GM23338 (cell line): ENCODE measurements around the gene COL15A1. TPM values are rescaled to one million over a fixed set of nuclear protein-coding genes. Genes with fewer than 3 reads are reported as not detected.

ENCODE experiments used
- ATAC-seq: fragments of 200-7000 bp; cut with Tn5 transposase; 3 replicates; pipeline ENCODE4 v1.9.1; 2020
- DNase-seq: peaks from one replicate; pipeline ENCODE4 v3.0.0-alpha.2; 2015; ENCODE audit warnings: low spot score
- H2AFZ ChIP-seq: fragments of 200-600 bp; sonication (generic); 2 replicates; pipeline ENCODE4 v1.8.0; 2016; ENCODE audit warnings: antibody characterized with exemption, mild to moderate bottlenecking, moderate library complexity
- H3F3A ChIP-seq: fragments of 200-600 bp; sonication (generic); replicated peaks from 2 replicates; pipeline ENCODE4 v1.8.0; 2017; ENCODE audit warnings: antibody characterized with exemption, mixed run types, low read depth
- H3K27ac ChIP-seq: fragments of 200-600 bp; sonication (generic); 2 replicates; pipeline ENCODE4 v1.6.1; 2016; ENCODE audit warnings: low read depth
- H3K27me3 ChIP-seq: fragments of 200-600 bp; sonication (generic); 2 replicates; pipeline ENCODE4 v1.8.0; 2016; ENCODE audit warnings: mild to moderate bottlenecking, mixed run types, moderate library complexity; ENCODE audit not compliant: insufficient read depth
- H3K36me3 ChIP-seq: fragments of 200-600 bp; sonication (generic); 2 replicates; pipeline ENCODE4 v1.8.0; 2016; ENCODE audit warnings: mild to moderate bottlenecking; ENCODE audit not compliant: insufficient read depth
- H3K4me1 ChIP-seq: fragments of 200-600 bp; sonication (generic); 2 replicates; pipeline ENCODE4 v1.8.0; 2016; ENCODE audit warnings: mild to moderate bottlenecking, moderate library complexity; ENCODE audit not compliant: insufficient read depth
- H3K4me2 ChIP-seq: fragments of 200-600 bp; sonication (generic); 2 replicates; pipeline ENCODE4 v1.7.1; 2017; ENCODE audit warnings: mixed run types
- H3K4me3 ChIP-seq: fragments of 200-600 bp; sonication (generic); 2 replicates; pipeline ENCODE4 v1.6.1; 2016; ENCODE audit warnings: mixed run types
- H3K79me2 ChIP-seq: fragments of 200-600 bp; sonication (generic); replicated peaks from 2 replicates; pipeline ENCODE4 v1.8.0; 2017; ENCODE audit warnings: mild to moderate bottlenecking; ENCODE audit not compliant: insufficient read depth
- H3K9me2 ChIP-seq: fragments of 200-600 bp; sonication (generic); 2 replicates; pipeline ENCODE4 v1.8.0; 2017; ENCODE audit not compliant: insufficient read depth
- H4K20me1 ChIP-seq: fragments of 200-600 bp; sonication (generic); replicated peaks from 2 replicates; pipeline ENCODE4 v1.8.0; 2017; ENCODE audit warnings: mild to moderate bottlenecking; ENCODE audit not compliant: insufficient read depth
- H3K27ac Mint-ChIP-seq: 2 replicates; pipeline ENCODE4 v1.8.0; 2020; ENCODE audit warnings: inconsistent platforms, mild to moderate bottlenecking, moderate library complexity, mixed read lengths
- H3K27me3 Mint-ChIP-seq: 3 replicates; pipeline ENCODE4 v1.8.0; 2022; ENCODE audit warnings: low read depth, mild to moderate bottlenecking, moderate library complexity, mixed read lengths, inconsistent platforms; ENCODE audit not compliant: insufficient read depth, poor library complexity
- H3K36me3 Mint-ChIP-seq: 3 replicates; pipeline ENCODE4 v1.8.0; 2021; ENCODE audit warnings: low read depth, mild to moderate bottlenecking, inconsistent platforms, moderate library complexity, mixed read lengths
- H3K4me1 Mint-ChIP-seq: 3 replicates; pipeline ENCODE4 v1.8.0; 2020; ENCODE audit warnings: mild to moderate bottlenecking, inconsistent platforms, mixed read lengths
- H3K4me3 Mint-ChIP-seq: 3 replicates; pipeline ENCODE4 v1.8.0; 2021; ENCODE audit warnings: moderate library complexity, mild to moderate bottlenecking, inconsistent platforms, mixed read lengths
- H3K9me3 Mint-ChIP-seq: 3 replicates; pipeline ENCODE4 v1.8.0; 2020; ENCODE audit warnings: moderate library complexity, mild to moderate bottlenecking, inconsistent platforms, mixed read lengths
- CREB1 ChIP-seq: fragments of 250-450 bp; sonication (Bioruptor Pico); IDR thresholded peaks from 2 replicates; pipeline ENCODE4 v1.5.0; 2020; ENCODE audit warnings: low read depth, mild to moderate bottlenecking, moderate library complexity
- CTCF ChIP-seq, 2 experiments: fragments of 200-600 bp in 1 of 2; sonication (generic) in 1 of 2; conservative IDR thresholded peaks; 2 replicates each; pipeline versions ENCODE4 v1.5.1 to v1.6.1; 2016 to 2017; ENCODE audit warnings: antibody characterized with exemption in 2 of 2, low read depth in 2 of 2, mild to moderate bottlenecking in 2 of 2, moderate library complexity in 1 of 2
- ETS1 ChIP-seq: IDR thresholded peaks from 2 replicates; pipeline ENCODE4 v1.6.1; 2016; ENCODE audit warnings: antibody characterized with exemption
- EZH2 ChIP-seq: fragments of 200-600 bp; sonication (generic); IDR thresholded peaks from one replicate; pipeline ENCODE4 v1.8.0; 2017; ENCODE audit warnings: antibody characterized with exemption, mild to moderate bottlenecking, low read depth; ENCODE audit not compliant: unreplicated experiment
- EZH2phosphoT487 ChIP-seq: fragments of 200-600 bp; sonication (generic); IDR thresholded peaks from one replicate; pipeline ENCODE4 v1.8.1; 2018; ENCODE audit warnings: antibody characterized with exemption; ENCODE audit not compliant: unreplicated experiment
- JUNB ChIP-seq: IDR thresholded peaks from one replicate; pipeline ENCODE4 v1.6.1; 2016; ENCODE audit warnings: antibody characterized with exemption; ENCODE audit not compliant: unreplicated experiment
- NANOG ChIP-seq: IDR thresholded peaks from 2 replicates; pipeline ENCODE4 v1.6.1; 2016; ENCODE audit warnings: antibody characterized with exemption, borderline replicate concordance
- POLR2AphosphoS5 ChIP-seq: IDR thresholded peaks from 2 replicates; pipeline ENCODE4 v1.6.1; 2016; ENCODE audit warnings: antibody characterized with exemption, low read depth
- REST ChIP-seq: IDR thresholded peaks from one replicate; pipeline ENCODE4 v1.6.1; 2018; ENCODE audit warnings: antibody characterized with exemption; ENCODE audit not compliant: unreplicated experiment
- STAT1 ChIP-seq: IDR thresholded peaks from one replicate; pipeline ENCODE4 v1.6.1; 2016; ENCODE audit warnings: antibody characterized with exemption; ENCODE audit not compliant: unreplicated experiment
- ZNF114 ChIP-seq: fragments of 250-450 bp; sonication (Bioruptor Pico); IDR thresholded peaks from 2 replicates; pipeline ENCODE4 v1.5.0; 2020; ENCODE audit warnings: mild to moderate bottlenecking, moderate library complexity
- ZNF331 ChIP-seq: fragments of 250-450 bp; sonication (Bioruptor Pico); IDR thresholded peaks from 2 replicates; pipeline ENCODE4 v1.5.0; 2020; ENCODE audit warnings: low read depth, mild to moderate bottlenecking, moderate library complexity
- ZNF462 ChIP-seq: fragments of 250-450 bp; sonication (Bioruptor Pico); IDR thresholded peaks from 2 replicates; pipeline ENCODE4 v1.5.0; 2020; ENCODE audit warnings: mild to moderate bottlenecking, moderate library complexity
- polyA plus RNA-seq: library from polyadenylated mRNA; unstranded; fragments of >200 nt; fragmentation: Nextera tagmentation; extraction: Ambion mirVana; gene quantifications from 2 replicates; pipeline ENCODE4 v1.2.1, GENCODE V29; 2016
- total RNA-seq: library from RNA; depleted of rRNA; stranded (reverse); fragments of >200 nt; shearing (Covaris generic); gene quantifications from 2 replicates; pipeline ENCODE4 v1.2.3, GENCODE V29; 2014

COL15A1 gene
- total and polyA plus RNA-seq, 2 experiments from 2014 or later, result 0.17 to 0.18 TPM

- H3K4me3 Mint-ChIP-seq, result no peak overlapping the region
- H3K79me2 ChIP-seq, result no peaks in the 10 kb centered on the region
- H3K27me3 ChIP-seq, result no peaks in the 10 kb centered on the region
- TF ChIP-seq REST (no peak), CTCF (conservative IDR thresholded peaks at IDR 0.05; ENCODE audit: low read depth in 2 of 2) (no peak), ETS1 (no peak), ZNF114 (CRISPR knock-in tag) (no peak), EZH2 (no peak), STAT1 (no peak), ZNF331 (CRISPR knock-in tag) (no peak), NANOG (no peak), EZH2phosphoT487 (no peak), ZNF462 (CRISPR knock-in tag) (no peak), CREB1 (no peak), POLR2AphosphoS5 (no peak), JUNB (no peak)
- H3K4me3 ChIP-seq, result no peak overlapping the region
- no peak for ATAC-seq
- no peaks in the 10 kb centered on the region for H3K36me3 Mint-ChIP-seq
- H3K9me3 Mint-ChIP-seq, result peaks cover 5% of the 10 kb centered on the region
- H3K4me1 Mint-ChIP-seq, result no peaks in the 10 kb centered on the region; the same call in 2 of the 3 replicates
- no peaks in the 10 kb centered on the region for H4K20me1 ChIP-seq
- no peaks in the 10 kb centered on the region for H3K9me2 ChIP-seq
- no peak overlapping the region for H3K27ac ChIP-seq
- H3F3A ChIP-seq, result no peaks in the 10 kb centered on the region
- H3K4me1 ChIP-seq, result no peaks in the 10 kb centered on the region
- H3K27ac Mint-ChIP-seq, result no peak overlapping the region
- H3K36me3 ChIP-seq, result no peaks in the 10 kb centered on the region
- H3K4me2 ChIP-seq, result no peak overlapping the region
- H3K27me3 Mint-ChIP-seq, result no peaks in the 10 kb centered on the region
- DNase-seq, result no peak
- no peak overlapping the region for H2AFZ ChIP-seq
These were observed 87.6 kb downstream of the COL15A1 start for GRCh38 chr9:99031319-99031718.
